Measurements from ENCODE around the gene RAB5B.
A peak's percentile ranks its signal among the peaks of the same experiment; 100 is the strongest.
"Not testable (repeated sequence)": the region's sequence is repeated elsewhere in the genome, so short reads cannot be mapped to it uniquely, and the experiment has no call there.

RAB5B gene

GRCh38 chr12:55982319-55982936, 8.6 kb downstream of the RAB5B start:
- DNase-seq (ENCODE audit: low read depth): no peak

- DNase-seq (ENCODE audit: low read depth): no peak
Observed at GRCh38 chr12:55983232-55983842, 9.5 kb downstream of the RAB5B start.

- DNase-seq (ENCODE audit: low read depth): no peak
Observed at GRCh38 chr12:55984861-55985260, 11.0 kb downstream of the RAB5B start.

GRCh38 chr12:55985341-55985740, 11.5 kb downstream of the RAB5B start:
- no peak for DNase-seq (ENCODE audit: low read depth)

- not testable (repeated sequence) for DNase-seq (ENCODE audit: low read depth)
Observed at GRCh38 chr12:55985976-55986375, 12.1 kb downstream of the RAB5B start.

- no peak for DNase-seq (ENCODE audit: low read depth)
Observed at GRCh38 chr12:55991110-55991509, 17.2 kb downstream of the RAB5B start.

- DNase-seq (ENCODE audit: low read depth): no peak
Observed at GRCh38 chr12:55993230-55993853, 19.5 kb downstream of the RAB5B start.

- DNase-seq (ENCODE audit: low read depth): no peak
Observed at GRCh38 chr12:55995366-55995765, 21.5 kb downstream of the RAB5B start.

- DNase-seq (ENCODE audit: low read depth): peak; percentile 55
Observed at GRCh38 chr12:55996201-55996714, 22.4 kb downstream of the RAB5B start.

GRCh38 chr12:55996715-55997534, 23.0 kb downstream of the RAB5B start, which contains the start of gene SUOX:
Gene SUOX (plus strand): TSS chr12:55997276. CDS start chr12:56002222, 4,946 bp downstream.
- DNase-seq (ENCODE audit: low read depth): no peak

- no peak for DNase-seq (ENCODE audit: low read depth)
Observed at GRCh38 chr12:55997535-55997859, 23.6 kb downstream of the RAB5B start.

- not testable (repeated sequence) for DNase-seq (ENCODE audit: low read depth)
Observed at GRCh38 chr12:55999522-55999921, 25.6 kb downstream of the RAB5B start.

- DNase-seq (ENCODE audit: low read depth): not testable (repeated sequence)
Observed at GRCh38 chr12:55999999-56000540, 26.2 kb downstream of the RAB5B start.

GRCh38 chr12:56001487-56002100, 27.7 kb downstream of the RAB5B start:
- DNase-seq (ENCODE audit: low read depth): no peak

GRCh38 chr12:56003376-56003775, 29.5 kb downstream of the RAB5B start:
- DNase-seq (ENCODE audit: low read depth): not testable (repeated sequence)

- no peak for DNase-seq (ENCODE audit: low read depth)
Observed at GRCh38 chr12:56004211-56004610, 30.3 kb downstream of the RAB5B start.

GRCh38 chr12:56007564-56008559, 34.0 kb downstream of the RAB5B start:
- peak; percentile 80 for DNase-seq (ENCODE audit: low read depth)

GRCh38 chr12:56010111-56010570, 36.3 kb downstream of the RAB5B start:
- DNase-seq (ENCODE audit: low read depth): no peak

GRCh38 chr12:56011509-56012090, 37.7 kb downstream of the RAB5B start:
- DNase-seq (ENCODE audit: low read depth): no peak

GRCh38 chr12:56013482-56013881, 39.6 kb downstream of the RAB5B start:
- DNase-seq (ENCODE audit: low read depth): no peak

All from activated T-cell treated with anti-CD3 and anti-CD28 coated beads for 1 hour (primary cell).